GM19238 (cell line): Measurements from ENCODE around the gene FAM234B.
"Not testable (repeated sequence)": the region's sequence is repeated elsewhere in the genome, so short reads cannot be mapped to it uniquely, and the experiment has no call there.

Experiments
- DNase-seq: peaks from one replicate; pipeline ENCODE4 v3.0.0; 2011; ENCODE audit warnings: low spot score; ENCODE audit not compliant: insufficient read length

FAM234B gene

DNA sequence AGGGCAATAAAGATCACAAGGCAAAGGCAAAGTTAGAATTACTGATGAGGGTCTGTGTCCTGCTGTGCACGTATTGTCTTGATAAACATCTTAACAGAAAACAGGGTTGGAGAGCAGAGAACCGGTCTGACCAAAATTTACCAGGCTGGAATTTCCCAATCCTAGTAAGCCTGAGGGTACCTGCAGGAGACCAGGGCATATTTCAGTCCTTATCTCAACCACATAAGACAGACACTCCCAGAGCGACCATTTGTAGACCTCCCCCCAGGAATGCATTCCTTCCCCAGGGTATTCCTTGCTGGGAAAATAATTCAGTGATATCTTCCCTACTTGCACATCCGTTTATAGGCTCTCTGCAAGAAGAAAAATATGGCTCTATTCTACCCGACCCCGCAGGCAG, 9.4 kb downstream of the FAM234B start:
- not testable (repeated sequence) for DNase-seq

DNA sequence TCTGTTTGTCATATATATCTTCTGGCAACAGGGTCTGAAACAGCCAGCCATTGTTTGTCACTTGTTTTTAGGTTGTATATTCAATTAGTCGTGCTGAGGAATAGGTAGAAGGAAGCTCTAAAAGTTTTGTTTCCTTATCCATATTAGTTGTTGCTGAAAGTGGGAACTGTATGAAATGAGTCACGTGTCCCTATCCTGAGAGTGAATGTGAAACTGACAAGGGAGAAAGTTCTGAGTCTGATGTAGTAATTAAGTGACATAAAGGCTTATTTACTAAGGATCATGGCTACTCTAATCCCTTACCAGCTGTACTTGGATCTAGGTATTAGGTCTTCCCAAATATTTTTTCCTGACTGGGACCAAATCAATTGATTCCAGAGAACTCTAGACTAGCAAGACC, 16.4 kb downstream of the FAM234B start:
- no peak for DNase-seq

GRCh38 chr12:13061377-13061776, 17.2 kb downstream of the FAM234B start:
- no peak for DNase-seq

DNA sequence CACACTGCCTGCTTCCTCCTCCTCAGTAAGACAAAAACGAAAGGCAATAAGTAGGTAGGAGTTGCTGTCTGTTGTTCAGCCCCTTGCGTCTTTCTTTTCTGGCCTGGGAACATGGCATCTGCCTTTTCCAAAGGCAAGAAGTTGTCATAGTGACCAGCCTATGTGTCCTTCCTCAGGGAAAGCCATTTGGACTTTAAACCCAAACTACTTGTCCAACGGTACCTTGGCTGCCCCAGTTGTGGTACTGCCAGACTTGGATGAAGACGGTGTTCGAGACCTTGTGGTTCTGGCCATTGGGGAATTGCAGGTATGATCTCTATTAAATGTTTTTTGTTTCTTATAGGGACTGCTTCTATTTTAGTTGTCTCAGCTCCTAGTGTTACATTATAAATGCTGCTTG, 18.5 kb downstream of the FAM234B start:
- no peak for DNase-seq

DNA sequence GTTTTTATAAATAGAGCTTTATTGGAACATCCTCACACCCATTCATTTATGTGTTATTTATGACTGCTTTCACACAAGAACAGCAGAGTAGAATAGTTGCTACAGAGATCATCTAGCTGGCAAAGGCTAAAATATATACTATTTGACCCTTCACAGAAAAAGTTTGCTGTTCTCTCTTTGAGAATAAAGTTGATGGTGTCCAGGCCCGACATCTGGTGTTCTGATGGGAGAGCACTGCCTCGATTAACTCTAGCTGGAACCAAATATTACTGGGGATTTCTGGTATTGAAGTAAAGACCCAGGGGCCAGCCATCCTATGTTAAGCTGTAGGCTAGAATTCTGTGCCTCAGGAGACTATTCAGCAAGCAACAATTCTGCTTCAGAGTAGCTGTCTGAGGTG, 21.8 kb downstream of the FAM234B start:
- no peak for DNase-seq

GRCh38 chr12:13066459-13066858, 22.3 kb downstream of the FAM234B start:
- DNase-seq = no peak

DNA sequence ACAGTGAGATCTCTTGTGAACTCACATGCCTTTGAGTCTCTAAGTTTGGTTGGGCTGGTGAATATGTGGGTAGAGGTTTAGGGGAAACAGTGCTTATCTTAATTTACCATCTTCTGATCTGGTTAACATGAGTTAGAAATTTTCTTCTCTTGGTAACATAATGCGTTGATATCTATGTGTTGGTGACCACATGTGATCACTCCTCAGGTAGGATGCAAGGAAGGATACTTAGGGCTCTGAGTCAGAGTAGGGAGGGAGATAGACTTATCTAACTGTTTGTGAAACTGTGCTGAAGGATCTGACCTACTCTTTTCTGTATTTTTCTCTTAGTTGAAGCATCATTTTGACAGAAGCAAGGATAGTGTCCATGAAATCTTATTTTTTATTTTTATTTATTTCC, 23.1 kb downstream of the FAM234B start:
- DNase-seq = no peak

DNA sequence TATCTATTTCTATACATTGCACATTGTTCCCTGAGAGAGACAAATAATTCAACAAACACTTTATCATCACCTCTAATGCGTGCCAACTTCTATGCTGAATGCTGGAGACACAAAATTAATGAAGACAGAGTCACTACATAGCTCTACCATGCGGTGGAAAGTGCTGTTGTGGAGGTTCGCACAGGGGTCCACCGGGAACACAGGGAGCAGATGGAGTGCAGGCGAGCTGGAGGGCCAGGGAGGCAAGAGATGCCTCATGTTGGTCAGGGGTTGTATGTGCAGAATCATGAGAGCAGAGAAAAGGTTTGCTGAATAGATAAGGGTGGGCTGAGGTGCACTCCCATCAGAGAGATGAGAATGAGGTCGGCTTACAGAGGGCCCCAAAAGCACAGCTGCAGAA, 25.2 kb downstream of the FAM234B start:
- no peak for DNase-seq

DNA sequence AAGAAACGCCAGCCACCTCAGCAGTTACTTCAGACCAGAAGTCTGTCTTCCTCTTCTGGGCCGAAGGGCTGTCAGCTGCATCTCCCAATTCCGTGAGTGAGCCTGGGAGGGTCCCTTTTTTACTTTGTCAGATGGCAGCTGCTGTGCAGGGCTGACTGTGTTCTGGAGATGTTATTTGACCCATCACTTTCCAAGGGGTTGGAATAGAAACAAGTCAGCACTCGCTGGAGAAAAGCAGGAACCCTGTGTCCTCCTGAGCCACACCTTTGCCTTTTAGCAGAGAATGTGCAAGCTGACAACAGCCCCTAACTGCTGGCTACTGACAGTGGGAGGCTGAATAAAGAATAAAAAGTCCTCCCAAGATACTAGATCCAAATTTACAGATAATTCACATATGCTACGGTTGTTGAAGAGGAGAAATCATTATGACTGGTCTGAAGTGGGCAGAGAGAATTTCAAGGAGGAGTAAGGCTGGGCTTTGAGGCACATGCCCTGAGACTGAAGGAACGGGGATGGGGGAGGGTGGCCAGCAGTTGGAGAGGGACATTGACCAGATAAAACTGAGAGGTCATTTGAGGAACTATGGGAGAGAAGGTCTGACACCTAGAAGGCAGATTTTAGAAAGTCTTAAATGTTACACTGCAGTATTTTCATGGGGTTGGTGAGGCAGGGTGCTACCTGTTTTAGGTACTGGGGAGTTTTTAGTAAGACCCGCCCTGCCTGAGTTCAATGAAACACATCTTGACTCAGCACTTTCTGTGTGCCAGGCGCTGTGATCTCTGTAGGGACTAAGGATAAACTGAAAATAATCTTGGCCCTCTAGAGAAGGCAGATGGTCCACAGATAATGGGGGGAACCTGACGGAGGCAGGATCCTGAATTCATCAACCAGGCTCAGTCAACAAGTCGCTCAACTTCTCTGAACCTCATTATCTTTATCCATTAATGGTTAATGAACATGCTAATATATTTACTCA, 27.4 kb downstream of the FAM234B start:
- no peak for DNase-seq

GRCh38 chr12:13073173-13073572, 29.0 kb downstream of the FAM234B start:
- DNase-seq = no peak

DNA sequence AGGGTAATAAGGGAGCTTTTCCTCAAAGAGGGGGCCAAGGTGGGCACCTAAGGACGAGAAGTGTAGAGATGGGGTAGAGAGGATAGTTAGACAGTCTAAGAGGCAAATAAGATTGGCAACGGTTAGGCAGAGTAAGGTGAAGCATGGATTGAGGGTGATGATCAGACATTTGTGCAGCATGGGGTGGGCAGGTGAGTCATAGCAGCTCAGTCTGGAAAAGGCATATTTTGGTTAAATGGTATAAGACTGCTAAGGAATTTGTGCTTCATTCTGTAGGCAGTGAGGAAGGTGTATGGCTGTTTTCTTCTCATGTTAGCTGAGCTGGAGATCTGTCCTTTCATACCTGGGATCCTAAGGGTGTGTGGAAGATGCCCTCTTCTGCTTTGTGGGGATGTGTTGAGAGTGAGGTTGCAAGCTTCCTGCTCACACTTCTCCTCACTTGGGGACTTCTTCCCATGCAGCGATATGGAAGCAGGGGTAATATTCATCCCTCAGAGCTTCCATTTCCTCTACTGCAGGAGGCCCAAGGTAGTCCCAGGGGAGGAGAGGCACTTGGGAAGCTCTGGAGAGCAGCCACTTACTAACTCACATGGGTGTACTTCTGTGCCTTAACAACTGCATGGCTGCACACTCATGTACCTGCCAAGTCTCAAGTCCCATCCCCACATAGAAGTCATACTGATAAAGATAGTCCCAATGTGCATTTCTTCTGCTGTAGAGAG, 30.4 kb downstream of the FAM234B start:
- no peak for DNase-seq

DNA sequence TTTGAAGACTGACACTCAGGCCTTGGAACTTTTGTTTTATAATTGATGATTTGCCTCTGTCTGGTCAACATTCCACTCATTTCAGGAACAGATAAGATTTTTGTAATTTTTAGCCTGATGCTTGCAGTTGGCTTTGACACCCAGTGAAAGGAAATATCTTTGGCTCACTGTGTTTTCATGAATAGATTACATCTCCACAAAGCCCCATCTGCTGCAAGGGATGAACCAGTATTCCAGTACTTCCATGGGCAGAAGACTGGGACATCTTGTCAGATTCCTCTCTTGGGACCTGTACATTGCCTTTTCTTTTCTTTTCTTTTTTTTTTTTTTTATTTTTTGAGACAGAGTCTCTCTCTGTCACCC, 30.9 kb downstream of the FAM234B start:
- no peak for DNase-seq

DNA sequence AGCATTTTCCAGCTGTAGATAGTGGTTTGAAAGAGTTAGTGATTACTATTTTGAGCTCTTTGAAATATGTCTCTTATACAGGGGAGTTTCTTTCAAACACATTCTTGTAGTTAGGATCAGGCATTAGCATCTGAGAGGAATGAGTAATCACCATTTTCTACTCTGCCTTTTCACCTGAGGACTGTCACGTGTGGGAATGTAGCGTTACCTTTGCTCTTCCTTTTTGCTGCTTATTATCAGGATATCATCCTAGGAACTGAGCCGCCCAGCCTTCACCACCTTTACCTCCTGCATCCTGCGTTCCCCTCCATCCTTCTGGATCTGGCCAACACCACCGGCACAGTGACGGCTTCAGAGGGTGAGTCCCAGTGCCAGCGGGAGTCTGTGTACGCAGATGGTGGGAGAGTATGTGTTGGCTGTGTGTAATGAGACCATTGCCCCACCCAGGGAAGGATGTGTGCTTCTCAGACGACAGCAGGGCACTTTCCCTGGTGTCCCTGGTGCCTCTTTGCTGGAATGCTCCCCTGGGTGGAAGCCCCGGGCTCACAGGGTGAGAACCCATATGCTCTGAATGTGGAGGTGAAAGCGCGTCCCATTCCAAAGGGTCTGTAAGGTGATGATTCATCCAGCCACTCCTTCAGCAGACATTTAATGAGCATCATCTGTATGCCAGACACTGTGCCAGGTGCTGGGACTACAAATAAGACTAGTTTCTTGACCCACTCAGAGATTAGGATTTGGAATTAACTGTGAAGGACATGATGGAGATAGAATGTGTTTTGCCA, 31.8 kb downstream of the FAM234B start:
- DNase-seq = no peak

DNA sequence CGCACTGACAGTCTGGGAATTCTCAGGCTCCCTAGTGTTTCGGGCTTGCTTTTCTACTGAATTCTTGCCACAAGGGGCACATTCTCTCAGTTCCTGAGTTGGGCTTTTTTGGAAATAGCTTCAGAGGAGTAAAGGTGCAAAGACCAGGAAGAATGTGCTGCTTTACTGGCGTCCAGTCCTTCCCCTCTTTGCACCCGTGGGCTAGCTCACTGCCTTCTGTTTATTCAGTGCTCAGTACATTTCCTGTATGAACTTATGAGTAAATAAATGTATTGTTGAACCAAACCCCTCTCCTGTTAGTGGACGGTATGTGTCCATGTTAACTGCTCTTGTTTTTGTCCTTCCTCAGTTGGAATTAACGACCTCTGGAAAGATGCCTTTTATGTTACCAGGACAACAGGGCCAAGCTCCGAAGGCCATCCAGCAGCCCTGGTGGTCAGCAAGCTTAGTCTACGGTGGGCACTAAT, 35.3 kb downstream of the FAM234B start:
- no peak for DNase-seq

GRCh38 chr12:13080266-13080665, 36.1 kb downstream of the FAM234B start:
- no peak for DNase-seq

DNA sequence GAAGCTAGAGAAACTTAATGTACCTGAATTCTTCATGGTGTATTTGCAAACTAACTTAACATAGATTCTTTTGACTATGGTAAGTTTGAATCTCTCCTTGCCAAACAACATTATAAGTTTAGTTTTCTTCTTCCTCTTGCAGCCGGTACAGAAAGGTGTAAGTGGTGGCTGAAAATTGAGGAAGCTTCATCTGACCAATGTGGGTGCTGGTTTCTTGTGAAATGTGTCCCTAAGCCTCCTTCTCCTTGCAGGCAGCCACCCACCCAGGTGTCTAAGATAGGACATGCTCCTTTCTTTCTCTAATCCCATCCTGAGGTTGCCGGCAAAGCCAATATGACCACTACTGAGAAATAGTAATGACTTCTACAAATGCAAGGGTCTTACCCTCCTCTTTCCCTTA, 38.7 kb downstream of the FAM234B start:
- DNase-seq = no peak

- not testable (repeated sequence) for DNase-seq
Observed at GRCh38 chr12:13083638-13084037, 39.5 kb downstream of the FAM234B start.

- no peak for DNase-seq
Observed at GRCh38 chr12:13084898-13085640, 40.9 kb downstream of the FAM234B start.

DNA sequence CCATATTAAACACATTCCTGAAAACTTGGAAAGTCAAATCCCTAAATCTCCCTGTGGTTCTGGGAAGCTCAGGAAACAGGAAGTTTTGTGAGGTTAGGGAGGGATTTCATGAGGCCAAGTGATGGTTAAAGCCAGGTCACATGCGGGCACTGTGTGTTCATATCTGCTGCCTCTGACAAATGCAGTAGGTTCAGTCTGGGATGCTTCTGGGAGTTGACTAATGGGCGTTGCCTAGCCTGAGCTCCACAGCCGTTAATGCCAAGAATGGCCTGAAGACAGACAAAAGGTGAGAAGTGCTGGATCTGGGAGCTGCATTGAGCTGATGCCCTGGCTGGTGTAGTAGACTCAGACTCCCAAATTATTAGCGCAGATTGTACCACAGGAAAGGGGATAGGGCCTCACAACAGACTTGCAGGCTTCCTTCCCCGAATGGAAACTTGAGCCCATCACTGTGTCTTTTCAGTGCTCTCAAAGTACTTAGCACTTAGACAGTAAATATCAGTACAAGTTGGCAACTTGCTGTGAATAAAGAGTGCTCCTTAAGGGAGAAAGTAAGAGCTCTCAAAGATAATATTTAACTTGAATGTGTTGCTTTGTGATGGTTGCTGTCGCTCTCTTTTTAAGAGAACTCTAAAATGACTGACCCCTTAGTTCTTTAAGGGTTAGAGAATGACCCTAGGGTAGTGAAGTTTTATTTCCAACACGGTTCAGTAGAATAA, 41.9 kb downstream of the FAM234B start:
- no peak for DNase-seq

GRCh38 chr12:13087766-13088165, 43.6 kb downstream of the FAM234B start:
- no peak for DNase-seq
